ENCODE measurements around the gene VDR.

- TF ChIP-seq CTCF (IDR thresholded peaks at IDR 0.05) (no peak), POLR2A (IDR thresholded peaks at IDR 0.05) (no peak)
Measured at GRCh38 chr12:47875746-47876439, 28.9 kb downstream of the VDR start.

Measured in esophagus squamous epithelium (tissue), 4 donors.